GM18520 (cell line): Measurements from ENCODE around the gene MAP2K3.
"Not testable (repeated sequence)": the region's sequence is repeated elsewhere in the genome, so short reads cannot be mapped to it uniquely, and the experiment has no call there.

Experiments used
- ATAC-seq: cut with Tn5 transposase; IDR thresholded peaks from one replicate; pipeline ENCODE4 v1.9.1; 2021; ENCODE audit not compliant: unreplicated experiment

MAP2K3 gene

DNA sequence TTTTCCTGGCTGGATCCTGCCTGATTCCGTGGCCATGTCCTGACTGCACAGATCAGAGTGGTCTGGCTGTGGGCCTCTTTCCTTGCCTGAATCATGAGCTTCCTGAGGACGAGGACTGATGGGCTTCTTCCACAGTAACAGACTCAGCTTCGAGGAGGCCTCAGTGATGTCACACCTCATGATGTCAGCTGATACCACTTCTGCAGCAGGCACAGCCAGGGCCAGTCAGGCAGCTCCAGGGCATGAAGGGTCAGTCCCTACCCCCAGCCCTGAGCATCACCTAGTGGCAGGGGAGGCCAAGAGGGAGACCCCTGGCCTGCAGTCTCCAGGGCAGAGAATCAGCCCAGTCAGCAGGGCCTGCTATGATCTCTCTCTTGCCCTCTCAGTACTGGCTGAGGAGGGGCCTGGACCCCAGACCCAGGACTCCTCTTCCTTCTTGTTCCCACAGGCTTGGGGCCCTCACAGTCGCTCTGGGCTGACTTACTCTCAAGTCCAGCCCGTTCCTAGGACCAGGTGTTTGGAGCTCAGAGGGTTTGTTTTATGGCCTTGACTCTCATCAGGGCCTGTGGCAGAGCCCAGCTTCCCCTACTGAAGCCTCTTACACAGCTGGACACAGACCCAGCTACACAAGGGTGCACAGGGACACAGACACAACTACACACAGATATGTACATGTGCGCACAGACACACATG, 65.0 kb downstream of the MAP2K3 start:
- not testable (repeated sequence) for ATAC-seq

DNA sequence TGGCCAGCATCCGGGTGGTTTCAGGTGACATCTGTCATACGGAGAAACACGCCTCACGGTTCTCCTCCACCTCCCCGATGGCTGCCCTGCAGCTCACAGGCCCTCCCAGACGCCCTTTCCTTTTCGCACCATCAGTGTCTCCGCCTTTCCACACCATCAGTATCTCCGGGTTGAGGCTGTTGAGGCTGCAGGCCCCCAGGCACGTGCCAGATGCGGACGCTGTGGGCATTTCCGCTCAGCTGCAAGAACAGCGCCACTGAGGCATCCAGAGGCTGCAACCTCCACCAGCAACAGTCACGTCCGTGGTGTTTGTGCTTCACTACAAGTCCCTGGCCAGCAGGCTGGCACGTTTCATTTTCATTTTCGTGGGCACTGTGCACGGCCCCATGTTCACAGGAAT, 66.0 kb downstream of the MAP2K3 start:
- not testable (repeated sequence) for ATAC-seq

DNA sequence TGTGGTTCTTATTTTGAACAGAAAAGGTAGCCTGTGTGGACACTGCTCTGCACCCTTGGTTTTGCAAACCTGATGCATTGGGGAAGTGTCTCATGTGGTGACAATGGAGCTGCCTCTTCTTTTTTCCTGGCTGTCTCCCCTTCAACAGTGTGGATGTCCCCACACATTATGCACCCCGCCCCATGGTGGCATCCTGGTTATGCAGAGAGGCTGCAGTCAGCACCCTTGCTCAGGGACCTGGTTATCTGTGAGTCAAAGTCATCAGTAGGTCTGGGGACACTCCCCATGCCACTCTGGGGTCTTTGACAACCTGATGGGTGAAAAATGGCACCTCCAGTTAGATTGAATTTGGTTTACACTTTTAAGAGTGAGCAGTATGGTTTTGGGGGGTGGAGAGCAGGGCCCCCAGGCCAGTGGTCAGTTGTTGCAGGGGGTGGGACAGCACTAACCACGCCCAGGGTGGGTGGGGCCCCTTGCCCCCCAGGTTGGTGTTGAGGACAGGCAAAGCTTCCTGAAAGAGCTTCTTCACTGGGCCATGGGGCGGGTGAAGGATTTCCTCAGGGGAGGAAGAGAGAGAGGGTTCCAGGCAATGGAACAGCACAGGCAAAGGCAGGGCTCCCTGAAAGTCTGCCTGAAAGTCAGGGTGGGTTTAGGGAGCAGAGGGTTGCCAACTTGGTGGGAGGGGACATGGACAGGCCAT, 67.0 kb downstream of the MAP2K3 start:
- ATAC-seq: no peak

DNA sequence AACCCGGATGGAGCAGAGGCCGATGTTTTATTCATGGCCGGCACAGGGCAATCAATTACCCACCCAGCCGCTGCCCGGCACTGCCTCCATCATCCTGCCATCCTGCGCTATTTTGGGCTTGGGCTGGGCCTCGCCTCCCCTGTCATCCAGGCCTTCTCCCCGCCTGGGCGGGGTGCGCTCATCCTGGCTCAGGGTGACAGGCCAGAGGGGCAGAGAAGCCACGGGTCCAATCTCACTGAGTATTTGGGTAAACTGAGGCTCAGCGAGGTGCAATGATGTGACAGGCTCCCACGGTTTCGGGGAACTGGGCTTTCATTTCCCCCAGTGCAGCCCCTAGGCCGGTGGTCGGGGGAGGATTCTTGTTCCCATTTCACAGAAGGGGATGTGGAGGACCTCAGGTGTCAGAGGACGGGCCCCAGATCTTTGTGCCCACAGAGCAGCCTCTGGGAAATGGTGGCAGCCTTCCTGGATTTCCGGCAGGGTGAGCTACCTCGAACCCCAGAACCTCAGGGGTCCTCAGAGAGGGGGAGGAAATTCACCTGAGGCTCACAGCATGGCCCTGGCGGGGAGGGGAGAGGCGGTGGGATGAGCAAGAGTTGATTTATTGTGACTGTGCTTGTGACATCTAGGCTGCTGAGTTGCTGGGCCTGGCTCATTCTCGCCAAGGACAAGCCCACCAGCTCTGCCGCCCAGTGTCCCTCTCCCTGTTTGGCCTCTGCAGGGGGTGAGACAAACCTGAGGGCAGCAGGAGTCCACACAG, 67.9 kb downstream of the MAP2K3 start:
- ATAC-seq: no peak

DNA sequence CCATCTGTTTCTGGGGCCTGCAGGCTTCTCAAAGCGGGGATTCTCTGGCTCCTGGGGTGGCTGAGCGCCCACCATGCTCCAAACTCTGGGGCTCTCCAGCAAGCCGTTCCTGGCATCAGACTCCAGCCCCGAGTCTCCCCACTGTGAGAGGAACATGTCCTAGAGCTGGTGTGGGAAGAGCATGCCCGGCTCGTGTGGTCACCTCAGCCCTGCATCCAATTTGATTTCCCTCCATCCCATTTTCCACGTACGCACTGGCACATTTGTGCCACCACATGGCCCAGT, 68.4 kb downstream of the MAP2K3 start:
- no peak for ATAC-seq

DNA sequence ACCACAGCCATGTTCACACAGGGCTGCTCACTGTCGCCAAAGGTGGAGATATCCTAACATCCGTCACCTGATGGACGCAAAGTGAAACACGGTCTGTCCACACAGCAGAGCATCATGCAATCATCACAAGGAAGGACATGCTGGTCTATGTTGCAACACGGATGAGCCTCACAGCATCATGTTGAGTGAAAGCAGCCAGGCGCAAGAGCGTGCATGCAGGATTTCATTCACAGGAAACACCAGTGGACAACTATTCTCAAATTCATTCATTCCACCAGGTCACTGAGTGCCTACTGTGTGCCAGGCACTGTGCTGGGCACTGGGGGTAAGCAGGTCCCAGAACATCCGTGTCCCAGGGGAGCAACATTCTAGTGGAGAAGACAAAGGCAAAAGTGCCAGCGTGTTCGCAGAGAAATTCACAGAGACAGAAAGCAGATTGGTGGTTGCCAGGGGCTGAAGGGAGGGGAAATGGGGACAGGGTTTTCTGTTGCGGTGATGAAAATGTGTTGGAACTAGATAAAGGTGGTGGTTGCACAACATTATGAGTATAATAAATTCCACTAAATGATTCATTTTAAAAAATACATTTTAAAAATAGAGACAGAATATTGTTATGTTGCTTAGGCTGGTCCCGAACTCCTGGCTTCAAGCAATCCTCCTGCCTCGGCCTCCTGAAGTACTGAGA, 69.0 kb downstream of the MAP2K3 start:
- ATAC-seq: no peak

DNA sequence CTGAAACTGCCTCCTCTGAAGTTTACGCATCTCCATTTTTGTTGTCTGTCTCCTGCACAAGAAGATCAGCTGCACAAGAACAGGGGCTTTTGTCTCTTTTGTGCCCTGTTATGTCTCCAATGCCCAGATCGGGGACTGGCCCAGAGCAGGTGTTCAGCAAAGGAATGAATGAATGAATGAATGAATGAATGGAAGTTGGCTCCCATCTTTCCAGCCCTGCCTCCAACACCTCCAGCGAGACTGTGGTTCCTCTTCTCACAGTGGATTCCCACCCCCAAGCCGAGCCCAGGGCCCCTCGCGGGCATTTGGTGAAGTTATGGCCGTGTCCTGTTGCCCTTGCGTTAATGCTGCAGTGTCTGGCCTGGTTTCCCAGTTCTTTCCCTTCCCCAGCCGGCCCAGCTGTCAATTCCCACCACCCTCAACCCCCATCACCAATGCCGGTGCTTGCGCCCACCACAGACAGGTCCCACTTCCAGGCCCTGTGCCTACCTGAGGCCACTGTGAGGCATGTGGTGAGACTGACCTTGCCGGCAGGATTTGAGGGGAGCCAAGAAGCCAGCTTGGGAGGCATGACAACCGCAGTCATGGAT, 70.4 kb downstream of the MAP2K3 start:
- ATAC-seq: no peak

DNA sequence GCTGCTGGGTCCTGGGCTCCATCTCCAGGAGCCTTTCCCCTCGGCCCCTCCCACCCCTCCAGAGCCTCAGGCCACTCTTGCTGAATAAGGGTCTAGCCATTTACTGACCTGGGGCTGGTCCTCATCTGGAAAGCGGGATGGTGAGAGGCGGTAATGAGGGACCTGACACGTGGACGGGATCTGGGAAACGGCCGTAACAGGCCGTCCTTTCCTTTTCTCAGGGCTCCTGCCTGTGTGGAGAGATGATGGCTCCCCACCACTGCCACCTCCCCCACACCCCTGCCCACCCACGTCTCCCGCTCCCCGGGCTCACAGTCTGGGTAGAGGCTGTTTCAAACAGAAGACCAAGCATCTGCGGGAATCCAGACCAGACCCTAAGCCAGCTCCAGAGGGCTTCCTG, 71.1 kb downstream of the MAP2K3 start:
- no peak for ATAC-seq

DNA sequence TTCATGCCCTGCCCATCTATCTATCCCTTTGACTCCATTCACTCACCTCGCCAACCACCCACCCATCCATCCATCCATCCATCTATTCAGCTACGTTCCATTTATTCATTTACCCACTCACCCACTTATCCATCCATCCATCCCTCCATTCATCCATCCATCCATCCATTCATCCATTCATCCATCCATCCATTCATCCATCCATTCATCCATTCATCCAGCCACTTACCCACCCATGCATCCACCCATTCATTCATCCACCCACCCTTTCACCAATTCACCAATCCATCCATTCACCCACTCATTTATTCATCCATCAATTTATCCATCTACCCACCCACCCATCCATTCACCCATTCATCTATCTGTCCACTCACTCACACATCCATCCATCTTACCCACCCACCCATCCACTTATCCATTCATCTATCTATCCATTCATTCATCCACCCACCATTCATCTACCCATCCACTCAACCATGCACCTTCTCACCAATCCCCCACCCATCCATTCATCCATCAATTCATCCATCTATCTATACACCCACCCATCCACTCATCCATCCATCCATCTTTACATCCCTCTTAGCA, 72.1 kb downstream of the MAP2K3 start:
- ATAC-seq: no peak

DNA sequence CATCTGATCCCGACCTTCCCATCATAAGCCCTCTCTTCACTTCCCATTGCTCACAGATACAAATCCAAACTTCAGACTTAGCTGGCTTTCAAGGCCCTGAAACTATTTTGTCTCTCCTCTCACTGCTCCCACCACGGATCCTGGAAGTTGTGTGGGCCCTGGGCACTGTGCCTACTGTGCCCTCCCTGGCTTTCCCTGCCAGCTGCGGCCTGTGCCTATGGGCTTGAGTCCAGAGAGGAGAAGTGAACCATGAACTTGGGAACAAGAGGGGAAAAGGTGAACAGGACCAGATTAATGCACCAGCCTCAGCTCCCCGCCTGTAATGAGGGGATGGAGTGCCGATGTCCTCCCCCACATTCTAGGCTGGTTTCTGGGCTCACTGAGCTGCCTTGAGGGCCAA, 72.8 kb downstream of the MAP2K3 start:
- no peak for ATAC-seq

DNA sequence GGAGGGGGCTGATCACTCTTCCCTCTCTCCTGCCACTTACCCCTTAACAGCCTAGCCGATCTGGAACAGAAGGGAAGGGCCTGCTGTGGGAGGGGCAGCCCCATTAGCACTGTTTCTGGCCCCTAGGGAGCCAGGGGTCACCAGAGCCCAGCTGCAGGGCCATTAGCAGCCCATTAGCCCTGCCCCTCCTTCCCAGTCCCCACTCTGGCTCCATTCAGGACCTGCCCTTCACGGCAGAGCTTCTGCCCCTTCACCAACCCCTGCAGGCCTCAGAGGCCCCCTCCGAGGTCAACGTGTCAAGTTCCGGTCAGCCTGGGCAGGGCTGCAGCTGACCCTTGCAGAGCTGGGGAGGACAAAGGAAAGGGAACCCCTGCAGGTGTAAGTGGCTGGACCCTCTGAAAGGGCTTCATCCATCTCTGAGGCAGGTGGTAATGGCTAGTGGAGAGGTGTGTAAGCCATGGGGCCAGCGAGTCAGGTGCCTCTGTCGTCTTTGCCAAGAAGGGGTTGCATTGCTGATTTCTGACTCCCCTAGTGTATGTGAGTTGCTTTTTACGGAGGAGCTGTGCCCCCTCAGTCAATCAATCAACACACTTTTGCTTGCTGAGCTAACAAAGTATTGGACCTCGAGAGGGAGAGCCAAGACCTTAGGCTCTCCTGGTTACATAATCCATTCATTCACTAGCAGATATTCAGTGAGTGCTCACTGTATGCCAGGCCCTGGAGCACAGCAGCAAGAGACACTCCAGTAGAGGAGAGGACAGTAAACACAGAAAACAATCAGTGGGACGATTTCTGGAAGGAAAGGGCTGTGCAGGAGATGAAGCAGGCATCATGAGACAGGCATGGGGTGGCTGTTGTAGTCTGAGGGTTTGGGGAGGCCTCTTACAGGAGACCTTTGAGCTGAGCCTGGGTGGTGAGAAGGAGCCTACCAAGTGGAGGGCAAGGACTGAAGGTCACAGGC, 73.5 kb downstream of the MAP2K3 start:
- ATAC-seq: no peak

DNA sequence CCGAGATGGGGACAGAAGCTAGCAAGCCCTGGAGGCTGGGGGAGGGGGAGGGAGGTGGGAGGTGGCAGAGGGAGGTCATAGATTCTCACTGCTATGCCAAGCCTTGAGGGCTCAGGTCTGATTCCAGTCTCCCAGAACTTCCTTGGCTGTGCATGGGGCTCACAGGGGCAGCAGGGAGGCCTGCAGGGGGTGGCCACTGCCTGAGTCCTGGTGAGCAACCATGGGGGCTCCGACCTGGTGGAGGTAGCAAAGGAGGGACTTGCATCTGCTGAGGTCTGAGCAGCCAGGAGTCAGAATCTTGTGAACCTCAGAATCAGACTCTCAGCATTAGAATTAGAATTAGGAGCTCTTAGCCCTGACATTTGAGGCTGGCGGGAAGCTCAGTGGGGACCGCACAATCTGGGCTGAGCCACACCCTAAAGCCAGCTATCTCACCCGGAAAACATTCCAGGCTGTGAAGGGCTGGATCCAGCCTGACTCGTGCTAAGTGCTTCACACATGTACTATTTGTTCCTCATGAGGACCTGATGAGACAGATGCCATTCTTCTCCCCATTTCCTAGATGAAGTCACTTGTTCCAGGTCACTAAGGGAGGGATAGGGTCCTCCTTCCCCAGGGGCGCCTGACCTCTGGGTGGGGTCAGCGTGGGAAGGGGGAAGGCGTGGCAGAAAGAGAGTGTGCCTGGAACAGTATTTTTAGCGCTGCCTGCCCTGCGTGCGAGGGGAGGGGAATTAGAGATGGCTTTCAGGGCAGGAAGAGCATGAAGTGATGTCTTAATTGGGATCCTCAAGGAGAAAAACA, 74.4 kb downstream of the MAP2K3 start:
- no peak for ATAC-seq

DNA sequence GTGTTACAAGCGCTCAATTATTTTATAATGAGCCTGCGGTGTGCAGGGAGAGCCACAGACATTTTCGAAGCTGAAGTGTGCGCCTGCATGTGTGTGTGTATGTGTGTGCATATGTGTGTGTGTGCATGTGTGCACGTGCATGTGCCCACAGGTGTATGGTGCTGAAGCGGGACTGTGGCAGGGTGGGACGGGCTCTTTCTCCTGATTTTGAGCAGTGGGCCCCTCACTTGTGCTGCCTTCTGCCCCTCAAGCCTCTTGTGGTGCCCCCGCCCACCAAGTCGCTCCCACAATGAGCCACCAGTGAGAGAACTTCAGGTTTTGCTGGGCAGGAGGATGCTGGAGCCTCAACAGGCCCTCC, 75.0 kb downstream of the MAP2K3 start:
- ATAC-seq: no peak

DNA sequence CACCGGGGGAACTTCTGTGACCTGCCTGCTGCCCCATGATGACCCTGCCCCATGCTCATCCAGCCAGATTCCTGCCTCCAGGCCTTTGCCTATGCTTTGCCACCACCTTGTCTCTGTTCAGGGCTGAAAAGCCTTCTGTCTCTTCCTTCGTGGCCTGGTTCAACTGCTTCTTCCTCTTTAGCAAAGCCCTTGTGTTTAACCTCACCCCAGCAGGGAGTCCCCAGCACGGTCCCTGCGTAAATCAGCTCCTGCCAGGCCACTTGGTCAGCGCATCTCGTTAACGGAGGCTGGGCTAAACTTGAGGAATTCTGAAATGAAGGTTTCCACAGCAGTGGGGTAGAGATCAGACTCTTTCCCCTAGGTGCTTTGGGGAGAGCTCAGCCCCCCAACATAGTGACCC, 75.5 kb downstream of the MAP2K3 start:
- no peak for ATAC-seq

DNA sequence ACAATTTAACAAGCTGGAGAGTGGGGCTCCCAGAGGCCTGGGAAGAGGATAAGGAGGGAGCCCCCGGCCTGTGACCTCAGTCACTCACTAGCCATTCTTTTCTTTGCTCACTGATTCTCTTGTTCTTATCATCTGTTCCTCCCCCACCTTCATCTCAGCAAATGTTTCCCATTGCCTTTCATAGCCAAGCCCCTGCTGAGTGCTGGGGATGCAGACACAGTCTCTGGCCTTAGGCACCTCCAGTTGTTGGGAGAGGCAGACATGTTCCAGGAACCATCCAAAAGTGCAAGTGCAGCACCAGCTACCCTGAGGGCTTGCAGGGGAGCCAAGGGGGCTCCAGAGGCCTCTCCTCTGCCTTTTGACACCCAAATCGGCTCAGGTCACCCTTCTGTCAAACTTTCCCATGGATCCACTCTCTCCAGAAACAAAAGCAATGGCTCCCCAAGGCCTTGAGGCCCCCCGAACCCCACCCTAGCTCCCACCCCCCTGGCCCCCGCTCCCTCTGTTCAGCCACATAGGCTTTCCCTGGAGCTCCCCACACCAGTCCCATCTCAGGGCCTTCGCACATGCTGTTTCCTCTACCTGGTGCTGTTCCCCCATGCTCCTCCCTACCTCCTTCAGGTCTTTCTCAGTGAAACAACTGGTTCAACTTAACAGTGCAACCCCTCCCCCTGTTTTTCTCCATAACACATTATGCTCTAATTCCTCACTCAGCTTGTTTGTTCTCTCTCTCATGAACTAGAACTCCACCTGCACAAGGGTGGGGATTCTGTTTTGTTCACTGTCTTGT, 76.7 kb downstream of the MAP2K3 start:
- no peak for ATAC-seq

DNA sequence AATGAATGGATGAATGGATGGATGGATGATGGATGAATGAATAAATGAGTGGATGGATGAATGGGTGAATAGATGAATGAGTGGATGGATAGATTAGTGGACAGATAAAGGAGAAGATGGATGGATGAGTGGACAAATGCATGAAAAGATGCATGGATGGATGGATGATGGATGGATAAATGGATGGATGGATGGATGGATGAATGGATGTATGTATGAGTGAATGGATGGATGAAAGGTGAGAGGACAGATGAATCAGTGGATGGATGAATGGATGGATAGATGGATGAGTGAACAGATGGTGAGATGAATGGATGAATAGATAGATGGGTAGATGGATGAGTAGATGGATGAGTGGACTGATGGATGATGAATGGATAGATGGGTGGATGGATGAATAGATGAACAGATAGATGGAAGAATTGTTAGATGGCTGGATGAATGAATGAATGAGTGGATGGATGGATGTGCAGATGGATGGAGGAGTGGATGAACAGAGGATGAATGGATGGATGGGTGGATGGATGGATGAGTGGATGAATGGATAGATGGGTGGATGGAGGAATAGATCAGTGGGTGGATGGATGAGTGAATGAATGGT, 77.9 kb downstream of the MAP2K3 start:
- no peak for ATAC-seq

DNA sequence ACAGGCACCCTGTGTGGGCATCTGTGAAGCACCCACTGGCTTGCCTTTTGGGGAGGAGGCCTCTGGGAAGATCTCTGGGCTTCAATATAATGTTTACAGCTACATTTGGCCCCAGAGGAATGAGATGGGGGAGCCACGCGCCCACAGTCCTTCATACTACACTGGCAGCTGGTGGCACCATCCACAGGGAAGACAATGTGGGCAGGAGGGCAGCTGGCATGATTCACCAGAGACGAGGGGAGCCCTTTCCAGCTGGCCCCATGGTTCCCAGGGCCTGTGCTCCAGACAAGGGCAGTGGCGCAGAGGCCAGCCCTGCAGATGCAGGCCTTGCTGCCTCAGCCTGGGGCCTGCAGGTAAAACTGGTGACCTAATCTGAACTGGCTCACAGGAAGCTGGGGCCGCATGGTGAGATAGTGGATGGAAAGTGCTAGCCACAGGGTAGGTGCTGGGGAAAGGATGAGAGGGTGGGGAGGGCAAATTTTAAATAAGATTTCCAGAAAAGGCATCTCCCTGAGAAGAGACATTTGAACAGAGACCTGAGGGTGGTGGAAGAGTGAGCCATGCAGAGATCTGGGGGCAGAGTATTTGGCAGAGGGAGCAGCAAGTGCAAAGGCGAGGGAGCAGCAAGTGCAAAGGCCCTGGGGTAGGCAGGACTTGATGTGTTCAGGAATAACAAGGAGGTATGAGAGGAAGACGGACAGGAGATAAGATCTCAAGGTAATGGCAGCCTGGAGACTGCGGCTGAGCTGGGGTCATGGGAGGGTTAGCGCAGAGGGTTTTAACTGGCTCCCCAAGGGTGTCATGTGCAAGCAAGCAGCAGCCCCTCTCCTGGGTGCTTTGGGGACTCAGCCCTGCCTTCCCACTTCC, 79.5 kb downstream of the MAP2K3 start:
- no peak for ATAC-seq
